Keratinocyte (primary cell): Measurements from ENCODE around the gene ANKS1A.

Experiments used
- CTCF ChIP-seq, 3 experiments: IDR thresholded peaks in 1 of 3; conservative IDR thresholded peaks in 1 of 3; optimal IDR thresholded peaks in 1 of 3; 2 replicates in 2 of 3; 3 replicates in 1 of 3; pipeline versions ENCODE3 to v1.5.1; 2011; ENCODE audit warnings: low read length in 3 of 3, mild to moderate bottlenecking in 3 of 3, moderate library complexity in 2 of 3, control low read depth in 1 of 3, inconsistent platforms in 1 of 3; ENCODE audit not compliant: insufficient read depth in 2 of 3; ENCODE audit errors: extremely low read depth in 1 of 3
- EZH2 ChIP-seq: IDR thresholded peaks from one replicate; pipeline ENCODE4 v1.6.1; 2012; ENCODE audit warnings: inconsistent platforms, mild to moderate bottlenecking, low read length, moderate library complexity

- TF ChIP-seq CTCF (optimal IDR thresholded peaks at IDR 0.05 in 1 of 3, IDR thresholded peaks at IDR 0.05 in 1 of 3, conservative IDR thresholded peaks at IDR 0.05 in 1 of 3; ENCODE audit: extremely low read depth in 1 of 3, insufficient read depth in 2 of 3, low read length in 3 of 3) (no peak), EZH2 (no peak)
Observed at GRCh38 chr6:35046862-35047261, 157.8 kb downstream of the ANKS1A start.
